ENCODE data around the gene KCNJ9.

Gene KCNJ9

DNA sequence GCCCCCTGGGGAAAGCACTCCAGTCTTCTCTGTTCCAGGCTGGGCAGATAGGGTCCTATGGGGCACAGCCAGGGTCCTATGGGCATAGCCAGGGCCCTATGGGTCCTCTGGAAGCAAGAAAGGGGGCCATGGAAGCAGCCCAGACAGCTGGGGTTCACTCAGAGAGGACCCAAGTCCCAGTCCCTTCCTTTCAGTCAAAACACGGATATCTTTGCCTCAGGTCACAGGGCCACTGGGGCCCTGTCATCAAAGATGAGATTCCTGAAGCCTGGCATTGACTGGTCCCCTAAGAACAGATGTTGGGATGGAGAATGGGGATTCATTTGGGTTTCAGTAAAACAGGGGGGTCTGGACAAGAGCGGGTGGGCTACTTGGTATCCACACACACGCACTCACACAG, 8.5 kb downstream of the KCNJ9 start:
- no peak for DNase-seq

GRCh38 chr1:160090760-160091159, 9.4 kb downstream of the KCNJ9 start:
- no peak for DNase-seq

GRCh38 chr1:160091666-160092223, 10.4 kb downstream of the KCNJ9 start:
- DNase-seq = no peak

DNA sequence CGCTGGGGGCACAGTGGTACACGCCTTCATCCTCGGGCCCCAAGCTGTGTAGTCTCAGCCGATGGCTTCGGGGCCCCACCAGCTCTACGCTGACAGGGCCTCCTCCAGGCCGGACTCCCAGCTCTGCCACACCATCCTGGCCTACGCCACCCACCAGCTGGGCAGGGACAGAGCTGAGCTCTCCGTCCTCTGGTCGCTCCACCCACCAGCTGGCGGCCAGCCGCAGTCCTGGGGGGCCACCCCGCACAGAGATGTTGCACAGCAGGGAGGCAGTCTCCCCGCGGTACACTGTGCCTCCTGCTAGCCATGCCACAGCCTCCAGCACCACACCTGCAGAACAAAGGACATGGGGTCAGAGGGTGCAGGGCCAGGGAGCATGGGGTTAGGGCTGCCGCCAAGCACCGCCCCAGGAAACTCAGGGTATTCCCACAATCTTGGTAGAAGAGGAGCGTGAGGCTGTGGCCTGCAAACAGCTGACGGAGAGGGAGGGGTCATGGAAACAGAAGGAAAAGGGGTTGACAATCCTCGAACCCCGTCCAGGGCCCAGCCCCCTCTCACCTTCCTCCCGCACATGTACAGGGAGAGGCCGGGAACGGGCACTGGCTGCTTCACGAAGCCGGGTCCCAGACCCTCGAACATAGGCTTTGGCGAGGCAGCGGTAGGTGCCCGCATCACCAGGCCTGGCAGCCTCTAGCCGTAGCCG, 11.2 kb downstream of the KCNJ9 start:
- no peak for DNase-seq

GRCh38 chr1:160093069-160093395, 11.7 kb downstream of the KCNJ9 start:
- DNase-seq = no peak

DNA sequence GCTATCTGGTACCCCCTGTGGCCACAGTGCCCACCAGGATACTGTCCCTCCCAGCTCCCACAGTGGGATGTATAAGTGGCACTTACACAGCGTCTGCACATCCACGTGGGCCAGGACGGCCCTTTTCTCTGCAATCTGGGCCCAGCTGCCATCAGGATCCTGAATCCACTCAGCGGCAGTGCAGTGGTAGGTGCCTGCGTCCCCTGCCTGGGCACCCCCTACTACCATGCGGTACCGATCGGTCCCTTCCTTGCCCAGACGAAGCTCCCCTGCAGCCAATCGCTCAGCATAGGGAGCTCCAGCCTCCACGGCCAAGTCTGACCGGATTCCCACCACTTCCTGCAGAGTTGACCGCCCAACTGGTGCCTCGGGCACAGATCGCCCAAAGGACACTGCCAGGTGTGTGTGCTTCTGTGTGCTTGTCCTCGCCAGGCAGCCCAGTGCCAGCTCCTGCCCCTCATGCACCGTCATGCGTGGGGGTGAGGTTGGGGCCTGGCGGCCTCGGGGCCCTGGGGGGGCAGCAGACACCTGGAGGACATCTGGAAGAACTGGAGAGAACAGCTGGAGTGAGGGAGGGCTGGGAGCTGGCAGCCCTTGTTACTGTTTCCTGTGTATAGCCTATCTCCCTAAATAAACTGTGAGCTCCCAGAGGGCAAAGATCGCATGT, 12.4 kb downstream of the KCNJ9 start:
- no peak for DNase-seq

GRCh38 chr1:160094291-160094625, 12.9 kb downstream of the KCNJ9 start:
- no peak for DNase-seq

DNA sequence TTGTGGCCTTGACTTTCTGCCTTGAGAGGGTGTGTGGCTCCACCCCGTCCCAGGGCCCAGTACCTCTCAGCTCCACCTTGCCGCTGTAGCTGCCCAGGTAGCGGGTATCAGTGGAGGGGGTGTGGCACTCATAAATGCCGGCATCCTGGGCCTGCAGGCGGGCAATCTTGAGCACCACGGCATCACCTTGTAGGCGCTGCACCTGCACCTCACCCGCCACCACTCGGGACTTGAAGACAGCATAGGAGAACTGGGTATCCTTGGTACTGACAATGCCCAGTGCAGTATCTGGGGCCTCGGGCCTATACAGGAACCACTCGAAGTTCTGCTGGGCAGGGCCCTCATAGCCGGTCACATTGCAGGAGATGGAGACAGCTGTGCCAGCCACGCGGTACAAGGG, 13.5 kb downstream of the KCNJ9 start:
- DNase-seq = no peak

GRCh38 chr1:160095382-160096105, 14.2 kb downstream of the KCNJ9 start:
- DNase-seq = no peak

DNA sequence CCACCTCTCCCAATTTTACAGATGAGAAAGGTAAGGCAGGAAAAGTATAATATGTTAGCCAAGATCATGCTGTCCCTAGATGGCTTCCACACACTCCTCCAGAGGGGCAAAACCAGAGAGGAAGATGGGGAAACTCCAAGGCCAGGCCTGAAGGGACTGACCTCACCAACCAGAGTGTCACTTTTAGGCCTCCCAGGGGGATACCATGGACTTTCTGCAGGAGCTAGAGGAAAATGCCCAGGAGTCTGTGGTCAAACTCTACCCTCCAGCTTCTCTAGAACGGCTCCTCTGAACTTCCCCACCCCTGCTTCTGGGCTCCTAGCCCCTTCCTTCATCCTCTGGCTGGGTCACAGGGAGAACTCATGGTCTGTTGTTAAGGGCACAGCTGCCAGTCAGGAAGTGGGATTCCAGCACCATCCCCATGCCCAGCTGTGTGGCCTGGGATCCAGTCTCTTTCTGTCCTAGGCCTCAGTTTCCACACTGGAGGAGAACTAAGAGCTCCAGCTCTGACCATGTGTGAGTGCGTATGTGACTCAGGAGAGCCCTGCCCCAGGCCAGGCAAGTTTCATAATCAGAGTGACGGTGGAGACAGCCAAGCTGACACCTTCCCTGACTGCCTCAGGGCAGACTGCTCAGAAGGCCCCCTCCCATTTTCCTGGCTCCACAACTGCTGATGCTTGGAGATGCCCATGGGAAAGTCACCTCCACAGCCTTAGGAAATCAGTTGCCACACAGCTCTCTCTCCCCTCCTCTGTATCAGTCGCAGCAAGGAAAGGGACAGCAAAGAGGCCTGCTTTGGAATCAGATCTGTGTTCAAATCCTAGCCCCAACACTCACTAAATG, 15.2 kb downstream of the KCNJ9 start:
- no peak for DNase-seq

GRCh38 chr1:160097151-160097910, 16.0 kb downstream of the KCNJ9 start:
- DNase-seq = no peak

DNA sequence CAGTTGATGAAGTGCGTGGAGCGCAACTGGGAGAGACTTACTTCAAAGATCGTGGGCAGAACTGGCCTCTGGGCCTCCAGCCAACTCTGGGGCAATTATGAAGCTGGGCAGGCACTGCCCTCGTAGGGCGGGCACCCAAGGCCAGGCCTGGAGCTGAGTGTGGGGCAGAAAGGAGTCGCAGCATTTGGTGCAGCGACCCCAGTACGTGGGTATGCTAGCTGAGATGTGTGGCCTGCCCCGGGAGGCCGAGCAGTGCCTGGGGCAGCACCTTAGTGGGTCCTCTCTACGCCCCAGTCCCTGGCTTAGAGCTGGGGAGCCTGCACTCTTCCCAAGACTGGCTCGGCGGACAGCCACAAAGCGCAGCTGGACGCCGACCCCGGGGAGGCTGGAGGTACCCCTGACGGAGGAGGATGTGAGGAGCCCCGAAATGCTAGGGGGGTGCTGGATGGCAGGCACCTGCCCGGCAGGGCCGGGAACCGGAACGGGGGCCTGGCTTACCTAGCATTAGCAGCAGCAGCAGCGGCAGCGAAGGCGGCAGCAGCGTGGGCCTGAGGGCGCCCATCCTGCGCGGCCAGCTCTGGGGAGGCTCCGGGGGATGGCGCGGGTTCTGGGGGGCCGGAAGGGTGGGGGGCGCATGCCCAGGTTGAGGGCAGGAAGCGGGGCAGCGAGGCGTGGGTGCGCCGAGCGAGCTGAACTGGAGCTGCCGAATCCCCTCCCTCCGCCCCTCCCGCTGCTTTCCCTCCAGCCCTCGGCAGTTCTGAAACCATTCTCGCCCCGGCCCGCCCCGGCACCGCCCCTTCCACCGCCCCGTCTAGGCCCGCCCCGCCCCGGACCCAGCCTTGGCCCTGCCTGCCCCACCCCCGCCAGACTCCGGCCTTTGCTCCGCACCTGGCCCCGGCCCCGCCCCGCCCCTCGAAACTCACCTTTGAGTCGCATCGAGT, 16.8 kb downstream of the KCNJ9 start, which contains the start of gene IGSF8:
Gene IGSF8, minus strand, starts transcription at position 709 of the 941 bp plus-strand sequence. Its CDS starts 147 bp downstream, at position 562.
- DNase-seq = peak; percentile 92

- peak; percentile 92 for DNase-seq
Observed at GRCh38 chr1:160098852-160099561, 17.7 kb downstream of the KCNJ9 start.

- DNase-seq = no peak
Observed at GRCh38 chr1:160099716-160100375, 18.5 kb downstream of the KCNJ9 start.

- peak; percentile 81 for DNase-seq
Observed at GRCh38 chr1:160101037-160101716, 19.8 kb downstream of the KCNJ9 start.

- no peak for DNase-seq
Observed at GRCh38 chr1:160101717-160102522, 20.6 kb downstream of the KCNJ9 start.

GRCh38 chr1:160103658-160104408, 22.5 kb downstream of the KCNJ9 start:
- DNase-seq = no peak

All from DMS79 (cell line).